A673 (cell line): Measurements from ENCODE around the gene ZNF134. TPM values are rescaled to one million over a fixed set of nuclear protein-coding genes. Genes with fewer than 3 reads are reported as not detected.

Experiments
- BruUV-seq: library from RNA; stranded (reverse); fragments of 400-500 nt; replicated peaks from 2 replicates; lab custom pipeline; 2021; lab: Mats Ljungman, UMichigan
- CTCF ChIA-PET: fragments of 300-600 bp; sonication (Branson Sonifier 250); formaldehyde crosslinking; loops from one replicate; lab custom pipeline; 2022; ENCODE audit warnings: antibody characterized with exemption; lab: Charles Lee
- POLR2A ChIA-PET: fragments of 300-600 bp; sonication (Branson Sonifier 250); formaldehyde crosslinking; loops from one replicate; lab custom pipeline; 2022; ENCODE audit warnings: antibody characterized with exemption; ENCODE audit not compliant: low non-redundant PET; lab: Charles Lee
- DNase-seq: peaks from one replicate; pipeline ENCODE4 v3.0.0-alpha.2; 2015; ENCODE audit warnings: low spot score
- H3K27ac ChIP-seq: fragments of 200-600 bp; sonication (generic); 2 replicates; pipeline ENCODE4 v1.5.1; 2016; ENCODE audit warnings: mixed run types, low read depth, mild to moderate bottlenecking, mixed read lengths, antibody characterized with exemption, low read length; ENCODE audit not compliant: poor library complexity, severe bottlenecking
- H3K27me3 ChIP-seq: fragments of 200-600 bp; sonication (generic); replicated peaks from 2 replicates; pipeline ENCODE4 v1.6.1; 2017; ENCODE audit warnings: mixed run types, low read depth, mild to moderate bottlenecking, mixed read lengths, antibody characterized with exemption, low read length; ENCODE audit not compliant: insufficient read depth, poor library complexity
- H3K36me3 ChIP-seq: fragments of 200-600 bp; sonication (generic); 2 replicates; pipeline ENCODE4 v1.6.1; 2016; ENCODE audit warnings: mixed run types, mild to moderate bottlenecking, mixed read lengths, antibody characterized with exemption, low read length; ENCODE audit not compliant: insufficient read depth, poor library complexity, severe bottlenecking
- H3K4me1 ChIP-seq: fragments of 200-600 bp; sonication (generic); 2 replicates; pipeline ENCODE4 v1.6.1; 2017; ENCODE audit warnings: mixed run types, mild to moderate bottlenecking, mixed read lengths, antibody characterized with exemption, low read length; ENCODE audit not compliant: insufficient read depth, poor library complexity, severe bottlenecking
- H3K4me3 ChIP-seq: fragments of 200-600 bp; sonication (generic); 2 replicates; pipeline ENCODE4 v1.5.1; 2016; ENCODE audit warnings: low read depth, mixed run types, mild to moderate bottlenecking, mixed read lengths, low read length; ENCODE audit not compliant: poor library complexity, severe bottlenecking
- H3K9me3 ChIP-seq: fragments of 200-600 bp; sonication (generic); 2 replicates; pipeline ENCODE4 v1.6.1; 2016; ENCODE audit warnings: mixed run types, low read depth, mild to moderate bottlenecking, mixed read lengths, antibody characterized with exemption, low read length; ENCODE audit not compliant: poor library complexity, severe bottlenecking
- CTCF ChIP-seq: fragments of 300-800, 200-600 bp; sonication (generic); conservative IDR thresholded peaks from 2 replicates; pipeline ENCODE4 v1.5.1; 2017; ENCODE audit warnings: low read depth, mild to moderate bottlenecking, antibody characterized with exemption, low read length, moderate library complexity, mixed read lengths
- EZH2 ChIP-seq: fragments of 200-600 bp; sonication (generic); IDR thresholded peaks from 2 replicates; pipeline ENCODE4 v1.6.1; 2017; ENCODE audit warnings: borderline replicate concordance, low read depth, mild to moderate bottlenecking, mixed read lengths, antibody characterized with exemption, low read length; ENCODE audit not compliant: poor library complexity, severe bottlenecking
- intact Hi-C: fragments of 100-400 bp; cut with micrococcal nuclease; formaldehyde crosslinking; loops from one replicate; pipeline ENCODE4 v1.10.0; 2022; ENCODE audit not compliant: unreplicated experiment
- total RNA-seq: library from RNA; stranded (reverse); gene quantifications from 2 replicates; pipeline ENCODE4 v1.2.3, GENCODE V29; 2021

ZNF134 gene
- total RNA-seq, 1 experiment from 2014 or later: 24.7 TPM

- intact Hi-C loops: no loop called here
- no peak for TF ChIP-seq CTCF
- no peak for TF ChIP-seq EZH2
- H3K4me1 ChIP-seq: no peaks in the 10 kb centered on the region
- no peak overlapping the region for H3K4me3 ChIP-seq
- no peak overlapping the region for H3K27ac ChIP-seq
- no peaks in the 10 kb centered on the region for H3K9me3 ChIP-seq
- no TSS peak for BruUV-seq
- peaks cover 6% of the 10 kb centered on the region for H3K27me3 ChIP-seq
- no peaks in the 10 kb centered on the region for H3K36me3 ChIP-seq
- no peak for DNase-seq
- POLR2A ChIA-PET: no interaction called here
- CTCF ChIA-PET: no interaction called here
Observed at GRCh38 chr19:57653689-57654088, 39.6 kb downstream of the ZNF134 start.

GRCh38 chr19:57655443-57655842, 41.4 kb downstream of the ZNF134 start:
- no TSS peak for BruUV-seq
- no peak for DNase-seq
- Histone ChIP-seq H3K36me3 (no peaks in the 10 kb centered on the region), H3K27ac (no peak overlapping the region), H3K4me3 (no peak overlapping the region), H3K4me1 (no peaks in the 10 kb centered on the region), H3K27me3 (peaks cover 23% of the 10 kb centered on the region), H3K9me3 (no peaks in the 10 kb centered on the region)
- POLR2A ChIA-PET: no interaction called here
- CTCF ChIA-PET: no interaction called here
- intact Hi-C loops: no loop called here
- TF ChIP-seq EZH2 (no peak), CTCF (no peak)

- no peaks in the 10 kb centered on the region for H3K4me1 ChIP-seq
- intact Hi-C loops: no loop called here
- H3K4me3 ChIP-seq: no peak overlapping the region
- POLR2A ChIA-PET: no interaction called here
- no peaks in the 10 kb centered on the region for H3K9me3 ChIP-seq
- H3K36me3 ChIP-seq: no peaks in the 10 kb centered on the region
- CTCF ChIA-PET: no interaction called here
- TF ChIP-seq CTCF: no peak
- no peak for TF ChIP-seq EZH2
- DNase-seq: no peak
- no TSS peak for BruUV-seq
- H3K27me3 ChIP-seq: peaks cover 27% of the 10 kb centered on the region
- no peak overlapping the region for H3K27ac ChIP-seq
Observed at GRCh38 chr19:57656346-57656745, 42.3 kb downstream of the ZNF134 start.
